Spleen (tissue), 7 donors: Measurements from ENCODE around the gene SMOC2.

ENCODE experiments used
- CTCF ChIP-seq, 11 experiments: fragments of 200-600 bp in 7 of 11; fragments of 450-650 bp in 4 of 11; sonication (generic) in 4 of 11; IDR thresholded peaks in 8 of 11; conservative IDR thresholded peaks in 3 of 11; 1 replicate in 7 of 11; 2 replicates in 4 of 11; pipeline versions ENCODE4 v1.4.0 to v1.8.0; 2016 to 2021; ENCODE audit warnings: antibody characterized with exemption in 11 of 11, inconsistent platforms in 4 of 11, mild to moderate bottlenecking in 1 of 11
- POLR2A ChIP-seq, 3 donors: fragments of 450-650 bp; IDR thresholded peaks; one replicate each; pipeline ENCODE4 v1.5.1; 2017; ENCODE audit warnings: antibody characterized with exemption in 3 of 3, mild to moderate bottlenecking in 1 of 3
- donor health status: DM: no; HTN: no; CAD: no; lungs with moderate emphysema.
- donor health status: DM: no; HTN: no; CAD: no.
- donor health status: DM: no; HTN: no; CAD: no.

GRCh38 chr6:168438783-168439520, 2.0 kb upstream of the SMOC2 start:
- TF ChIP-seq CTCF (IDR thresholded peaks at IDR 0.05 in 8 of 11, conservative IDR thresholded peaks at IDR 0.05 in 3 of 11) = no peak
- no peak for TF ChIP-seq POLR2A (IDR thresholded peaks at IDR 0.05)
